ENCODE results near the gene GNAS.
A peak's percentile ranks its signal among the peaks of the same experiment; 100 is the strongest.

Gene GNAS

GRCh38 chr20:58855506-58856389 is 3.2 kb downstream of the GNAS start:
- DNase-seq, result no peak

GRCh38 chr20:58863044-58863790 is 10.7 kb downstream of the GNAS start:
- DNase-seq, result no peak

GRCh38 chr20:58864346-58864745 is 11.8 kb downstream of the GNAS start:
- no peak for DNase-seq

GRCh38 chr20:58865843-58866242 is 13.3 kb downstream of the GNAS start:
- no peak for DNase-seq

GRCh38 chr20:58867211-58867610 is 14.7 kb downstream of the GNAS start:
- no peak for DNase-seq

- no peak for DNase-seq
These were observed 16.3 kb downstream of the GNAS start for GRCh38 chr20:58868795-58869194.

- DNase-seq, result no peak
These were observed 17.2 kb downstream of the GNAS start for GRCh38 chr20:58869662-58870227.

GRCh38 chr20:58870293-58871014 is 17.9 kb downstream of the GNAS start:
- peak in 1 of 2 experiments; percentile 6 for DNase-seq

- no peak for DNase-seq
These were observed 19.1 kb downstream of the GNAS start for GRCh38 chr20:58871533-58872102.

GRCh38 chr20:58874469-58874868 is 22.0 kb downstream of the GNAS start:
- DNase-seq, result no peak

GRCh38 chr20:58875111-58875510 is 22.6 kb downstream of the GNAS start:
- DNase-seq, result no peak

- no peak for DNase-seq
These were observed 23.1 kb downstream of the GNAS start for GRCh38 chr20:58875541-58876134.

- DNase-seq, result no peak
These were observed 23.9 kb downstream of the GNAS start for GRCh38 chr20:58876437-58876836.

- no peak for DNase-seq
These were observed 24.8 kb downstream of the GNAS start for GRCh38 chr20:58877050-58877975.

GRCh38 chr20:58877976-58878360 is 25.5 kb downstream of the GNAS start:
- DNase-seq, result no peak

GRCh38 chr20:58878399-58878798 is 25.9 kb downstream of the GNAS start:
- no peak for DNase-seq

GRCh38 chr20:58880441-58880840 is 27.9 kb downstream of the GNAS start:
- no peak for DNase-seq

- peak in 1 of 2 experiments; percentile 40 for DNase-seq
These were observed 28.7 kb downstream of the GNAS start for GRCh38 chr20:58880994-58881752.

GRCh38 chr20:58882704-58883089 is 30.2 kb downstream of the GNAS start:
- DNase-seq, result no peak

GRCh38 chr20:58883241-58883691 is 30.8 kb downstream of the GNAS start:
- no peak for DNase-seq
